ENCODE data around the gene ERBIN.

ERBIN gene

DNA sequence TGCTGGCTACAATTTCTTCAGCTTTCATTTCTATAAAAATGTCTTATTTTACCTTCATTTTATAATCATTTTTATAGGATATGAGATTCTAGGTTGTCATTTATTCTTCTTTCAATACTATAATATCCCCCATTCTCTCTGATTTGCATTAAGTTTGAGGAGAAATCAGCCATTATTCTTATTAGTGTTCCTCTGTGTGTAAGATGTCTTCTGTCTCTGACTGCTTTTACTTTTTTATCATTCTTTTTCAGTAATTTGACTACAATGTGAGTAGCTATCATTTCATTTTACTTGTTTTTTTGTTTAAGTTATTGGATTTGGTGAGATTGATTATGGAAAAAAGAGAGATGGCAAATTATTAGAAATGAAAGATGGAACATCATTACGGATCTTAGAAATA lies 204.1 kb downstream of the ERBIN start:
- no peak overlapping the region for H3K4me2 ChIP-seq (ENCODE audit: insufficient read depth, low read length)
- no peaks in the 10 kb centered on the region for H3K36me3 ChIP-seq (ENCODE audit: insufficient read depth, low read length)
- H3K9me3 ChIP-seq (ENCODE audit: insufficient read depth, low read length, severe bottlenecking), result no peaks in the 10 kb centered on the region
- H3K4me3 ChIP-seq (ENCODE audit: low read depth in 1 of 2, low read length in 2 of 2), result no peak overlapping the region
- H3K4me1 ChIP-seq (ENCODE audit: insufficient read depth, low read length), result no peaks in the 10 kb centered on the region
- no peak overlapping the region for H3K27ac ChIP-seq (ENCODE audit: low read length)
- H3K79me2 ChIP-seq (ENCODE audit: insufficient read depth, low read length), result no peaks in the 10 kb centered on the region
- H3K27me3 ChIP-seq (ENCODE audit: insufficient read depth, low read length, poor library complexity), result no peaks in the 10 kb centered on the region
- ATAC-seq (ENCODE audit: insufficient read depth, low read depth) (no peak), DNase-seq (no peak)
- no peak overlapping the region for H3K9ac ChIP-seq (ENCODE audit: low read depth, low read length)
- H4K20me1 ChIP-seq (ENCODE audit: insufficient read depth, low read length), result no peaks in the 10 kb centered on the region
- TF ChIP-seq EZH2 (IDR thresholded peaks at IDR 0.05; ENCODE audit: borderline replicate concordance, low read depth, low read length, severe bottlenecking), result no peak
- TF ChIP-seq, protein P1, sequence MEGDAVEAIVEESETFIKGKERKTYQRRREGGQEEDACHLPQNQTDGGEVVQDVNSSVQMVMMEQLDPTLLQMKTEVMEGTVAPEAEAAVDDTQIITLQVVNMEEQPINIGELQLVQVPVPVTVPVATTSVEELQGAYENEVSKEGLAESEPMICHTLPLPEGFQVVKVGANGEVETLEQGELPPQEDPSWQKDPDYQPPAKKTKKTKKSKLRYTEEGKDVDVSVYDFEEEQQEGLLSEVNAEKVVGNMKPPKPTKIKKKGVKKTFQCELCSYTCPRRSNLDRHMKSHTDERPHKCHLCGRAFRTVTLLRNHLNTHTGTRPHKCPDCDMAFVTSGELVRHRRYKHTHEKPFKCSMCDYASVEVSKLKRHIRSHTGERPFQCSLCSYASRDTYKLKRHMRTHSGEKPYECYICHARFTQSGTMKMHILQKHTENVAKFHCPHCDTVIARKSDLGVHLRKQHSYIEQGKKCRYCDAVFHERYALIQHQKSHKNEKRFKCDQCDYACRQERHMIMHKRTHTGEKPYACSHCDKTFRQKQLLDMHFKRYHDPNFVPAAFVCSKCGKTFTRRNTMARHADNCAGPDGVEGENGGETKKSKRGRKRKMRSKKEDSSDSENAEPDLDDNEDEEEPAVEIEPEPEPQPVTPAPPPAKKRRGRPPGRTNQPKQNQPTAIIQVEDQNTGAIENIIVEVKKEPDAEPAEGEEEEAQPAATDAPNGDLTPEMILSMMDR (IDR thresholded peaks at IDR 0.05; ENCODE audit: borderline replicate concordance, extremely low read depth, low read length, poor library complexity, severe bottlenecking), result no peak
- no peak overlapping the region for H2AFZ ChIP-seq (ENCODE audit: low read depth, low read length)

Measured in DND-41 (cell line).